Stimulated activated CD8-positive, alpha-beta memory T cell treated with anti-CD3 and anti-CD28 coated beads, Interleukin-12 subunit alpha, Interleukin-12 subunit beta, amount 100 ng/mL, for 4 hours (primary cell): ENCODE data around the gene PDGFD.

ENCODE experiments used
- DNase-seq: peaks from one replicate; pipeline ENCODE4 v3.0.0-alpha.2; 2020; ENCODE audit warnings: low read depth

PDGFD gene

DNA sequence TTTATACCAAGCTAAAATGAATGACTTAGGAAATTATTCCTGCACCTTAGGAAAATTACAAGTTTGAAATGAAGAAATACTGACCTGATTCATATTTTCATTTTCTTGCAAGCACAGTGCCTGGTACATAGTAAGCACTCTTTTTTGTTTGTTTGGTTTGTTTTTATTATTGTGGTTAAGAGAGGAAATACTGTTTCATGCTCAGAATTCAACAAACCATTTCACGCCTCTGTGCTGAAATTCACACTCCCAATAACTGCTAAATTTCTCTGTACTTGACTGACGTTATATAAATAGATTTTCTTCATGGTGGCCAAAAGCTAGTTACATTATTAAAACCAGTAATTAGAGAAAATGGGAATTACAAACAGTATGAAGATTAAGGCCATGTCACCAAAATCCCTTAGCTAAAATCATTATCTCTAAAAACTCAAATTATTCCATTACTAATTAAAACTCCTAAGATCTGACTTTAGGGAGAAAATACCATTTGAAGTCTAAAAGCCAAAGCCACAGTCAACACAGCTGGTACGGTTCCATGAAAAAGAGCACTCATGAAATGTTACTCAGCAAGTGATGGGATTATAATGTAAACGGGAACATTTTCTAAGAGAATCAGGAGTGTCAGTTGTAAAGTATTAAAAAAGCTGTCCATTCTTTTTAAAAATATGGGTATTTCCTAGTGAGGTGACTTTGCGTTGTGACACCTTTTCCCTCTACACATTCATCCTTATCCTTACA, 205.3 kb downstream of the PDGFD start:
- no peak for DNase-seq

DNA sequence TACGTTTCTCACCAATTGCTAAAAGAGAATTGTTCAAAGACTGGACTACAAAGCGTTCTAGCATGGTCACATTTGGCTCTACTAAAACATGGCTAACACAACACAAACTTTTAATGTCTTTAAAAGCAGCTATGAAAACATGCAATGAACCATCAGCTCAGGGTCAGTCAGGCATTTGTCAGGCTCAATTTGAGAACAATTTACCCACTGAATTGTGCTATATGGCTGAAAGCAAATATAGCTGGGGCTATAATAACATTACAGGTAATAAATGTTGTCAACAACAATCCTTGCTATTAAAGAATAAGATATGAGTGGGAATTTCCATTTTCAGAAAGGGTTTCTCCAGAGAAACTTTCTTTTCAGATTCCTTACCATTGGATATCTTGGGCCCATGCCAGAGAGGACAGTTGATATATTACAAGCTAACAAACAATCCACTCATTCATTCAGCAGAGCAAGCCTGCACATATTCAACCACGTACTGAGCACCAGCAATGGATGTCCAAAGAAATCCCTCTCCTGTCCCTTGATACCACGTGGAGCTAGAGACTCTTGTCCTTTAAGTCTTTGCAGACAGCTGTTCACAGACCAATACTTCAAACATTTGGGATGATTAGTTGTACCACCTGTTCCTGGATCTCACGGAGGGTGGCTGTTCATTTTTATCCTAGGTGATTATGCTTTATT, 210.0 kb downstream of the PDGFD start:
- DNase-seq: no peak

DNA sequence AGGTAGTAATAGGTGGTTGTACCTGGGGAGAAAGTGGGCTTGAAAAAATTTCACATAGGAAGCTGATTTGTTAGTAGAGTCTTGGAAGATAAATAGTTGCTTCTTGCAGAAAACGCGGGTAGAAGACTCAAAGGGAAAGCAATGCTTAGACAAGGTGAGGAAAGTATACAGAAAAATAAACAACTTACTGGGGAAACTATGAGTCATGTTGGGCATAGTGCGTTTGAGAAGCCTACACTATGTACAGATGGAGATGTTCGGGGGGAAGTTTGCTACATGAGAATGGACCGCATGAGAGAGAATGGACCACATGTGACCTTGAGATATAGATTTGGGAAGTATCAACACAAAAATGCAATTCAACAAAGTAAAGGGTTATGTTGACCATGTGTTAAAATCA, 214.2 kb downstream of the PDGFD start:
- DNase-seq: no peak

DNA sequence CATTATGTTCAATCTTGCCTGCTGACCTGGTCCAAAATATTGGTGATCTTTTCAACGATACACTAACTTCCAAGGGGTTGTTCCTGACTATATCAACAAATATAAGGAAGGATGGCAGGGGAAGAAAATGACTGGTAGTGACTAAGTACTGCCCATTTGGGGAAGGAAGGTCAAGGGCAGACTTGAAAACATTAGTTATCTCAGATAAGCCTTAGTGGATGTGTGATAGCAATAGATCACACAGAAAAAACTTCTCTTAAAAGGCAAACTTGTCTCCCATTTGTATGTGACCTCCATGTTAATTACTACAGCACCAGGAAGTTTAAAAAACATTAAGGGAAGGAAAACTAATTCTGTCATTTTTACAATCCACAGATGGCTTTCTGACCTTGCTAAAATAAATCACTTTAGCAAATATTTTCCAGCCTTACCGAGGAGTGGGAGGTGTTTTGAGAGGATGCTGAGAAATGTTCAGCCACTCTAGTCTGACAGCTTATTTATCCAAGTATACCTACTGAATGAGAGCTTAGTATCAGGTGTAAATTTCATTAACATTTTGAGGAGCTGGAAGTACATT, 215.7 kb downstream of the PDGFD start:
- DNase-seq: no peak

DNA sequence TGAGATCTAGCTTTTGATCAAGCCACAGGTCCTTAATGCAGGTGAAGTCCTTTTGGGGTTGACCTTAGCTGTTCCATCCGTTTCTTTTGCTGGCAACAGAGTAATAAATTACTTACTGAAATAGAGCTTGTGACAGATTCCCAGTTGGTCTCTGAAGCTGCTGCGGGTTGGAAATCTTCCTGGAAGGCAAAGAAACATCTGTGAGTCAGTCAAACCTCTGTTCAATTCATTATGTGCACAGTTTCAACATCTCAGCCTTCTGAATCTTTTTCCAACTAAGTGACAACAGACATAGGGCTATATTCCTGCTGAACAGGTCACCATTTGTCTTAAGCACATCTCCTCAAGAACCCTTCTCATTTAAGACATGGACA, 216.4 kb downstream of the PDGFD start:
- no peak for DNase-seq

DNA sequence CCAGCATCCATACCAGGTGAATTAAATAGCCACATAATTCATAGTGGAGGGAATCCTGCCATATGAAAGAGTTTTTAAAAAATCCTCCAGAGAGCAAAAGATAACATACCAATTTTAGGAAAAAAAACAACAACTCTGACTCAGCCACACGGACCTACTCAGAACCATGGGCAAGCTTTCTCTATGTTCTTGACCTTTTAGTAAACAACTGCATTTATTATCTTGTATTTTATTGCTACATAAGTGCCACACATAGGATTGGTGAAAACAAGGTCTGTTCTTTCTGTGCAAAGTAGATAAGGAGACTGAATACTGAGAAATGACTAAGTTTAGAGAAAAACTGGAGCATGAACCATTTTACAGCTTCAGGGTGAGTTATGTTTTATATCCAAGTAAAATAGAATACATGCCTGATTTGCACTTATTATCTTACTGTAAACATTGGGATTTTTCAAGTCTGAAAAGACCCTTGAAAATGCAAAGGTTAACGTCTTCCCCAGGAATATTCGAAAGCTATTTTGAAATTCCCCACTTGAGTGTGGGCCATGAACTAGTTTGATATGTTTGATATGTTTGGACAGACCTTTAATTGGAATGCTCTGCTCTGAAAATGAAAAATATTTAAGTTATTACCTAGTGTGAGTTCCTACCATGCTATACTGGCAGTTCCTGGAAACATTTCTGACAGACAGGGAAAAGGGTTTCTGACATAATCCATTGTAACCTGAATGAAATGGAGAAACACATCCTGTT, 217.0 kb downstream of the PDGFD start:
- DNase-seq: no peak

DNA sequence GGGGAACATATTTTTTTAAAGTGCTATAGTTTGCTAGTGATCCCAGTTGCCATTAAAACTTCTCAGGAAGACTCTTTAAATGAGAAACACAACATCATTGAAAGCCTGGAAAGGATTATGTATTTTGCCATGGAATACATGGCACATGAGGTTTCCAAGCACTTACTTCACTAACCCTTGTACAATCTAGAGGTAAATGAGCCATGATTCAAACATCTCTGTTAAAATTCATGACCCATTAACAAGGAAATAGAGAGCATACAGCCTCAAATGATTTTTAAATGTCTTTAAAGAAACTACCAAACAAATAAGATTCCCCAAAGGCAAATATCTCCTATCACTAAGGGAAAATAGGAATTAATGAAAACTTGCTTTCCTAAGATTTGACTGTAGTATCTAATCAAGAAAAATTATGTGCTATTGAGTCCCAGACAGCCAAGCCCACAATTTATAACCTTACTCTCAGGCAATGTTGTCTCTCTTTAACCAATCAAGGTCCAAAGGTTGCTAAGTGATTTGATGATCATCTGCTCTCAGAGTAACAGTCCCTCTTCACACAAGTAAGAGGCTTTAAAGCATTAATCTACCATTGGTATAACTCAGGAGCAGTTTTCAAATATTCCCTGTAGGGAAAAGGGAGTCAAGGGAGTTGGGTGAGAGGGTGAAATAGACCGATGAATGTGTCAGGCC, 219.6 kb downstream of the PDGFD start:
- DNase-seq: no peak

DNA sequence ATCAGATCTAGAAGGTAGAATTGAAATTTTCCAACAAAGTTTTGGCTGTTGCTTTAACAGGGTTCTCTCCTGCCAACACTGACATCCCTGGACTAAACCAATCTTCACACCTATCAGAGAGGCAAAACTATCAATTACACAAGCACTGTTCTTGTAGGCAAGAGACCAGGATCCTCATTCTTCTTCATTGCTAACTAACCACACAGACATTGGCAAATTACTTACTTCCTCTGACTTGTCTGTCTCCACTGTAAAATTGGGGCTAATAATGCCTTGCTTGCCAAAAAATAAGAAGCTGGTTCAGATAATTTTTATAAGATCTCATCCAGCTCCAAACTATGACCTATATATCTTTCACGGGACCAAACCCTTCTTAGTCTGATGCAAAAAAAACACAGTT, 221.3 kb downstream of the PDGFD start:
- DNase-seq: no peak

DNA sequence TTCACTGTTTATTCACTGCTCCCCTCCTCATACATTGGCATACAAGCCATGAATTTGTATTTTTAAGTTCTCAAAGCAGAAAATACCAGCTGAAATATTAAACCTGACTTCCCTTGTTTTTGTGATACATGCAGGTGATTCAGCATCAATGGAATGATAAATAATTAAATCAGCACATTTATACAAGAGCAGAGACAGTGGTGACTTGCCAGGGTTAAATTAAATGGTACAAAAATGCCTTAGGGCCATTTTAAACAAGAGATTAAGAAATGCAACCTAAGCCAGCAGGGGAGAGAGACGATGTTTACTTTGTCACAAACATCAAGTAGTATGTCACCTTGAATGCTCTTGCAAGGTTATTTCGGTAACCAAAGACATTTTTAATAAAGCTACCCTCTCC, 223.4 kb downstream of the PDGFD start:
- DNase-seq: no peak

DNA sequence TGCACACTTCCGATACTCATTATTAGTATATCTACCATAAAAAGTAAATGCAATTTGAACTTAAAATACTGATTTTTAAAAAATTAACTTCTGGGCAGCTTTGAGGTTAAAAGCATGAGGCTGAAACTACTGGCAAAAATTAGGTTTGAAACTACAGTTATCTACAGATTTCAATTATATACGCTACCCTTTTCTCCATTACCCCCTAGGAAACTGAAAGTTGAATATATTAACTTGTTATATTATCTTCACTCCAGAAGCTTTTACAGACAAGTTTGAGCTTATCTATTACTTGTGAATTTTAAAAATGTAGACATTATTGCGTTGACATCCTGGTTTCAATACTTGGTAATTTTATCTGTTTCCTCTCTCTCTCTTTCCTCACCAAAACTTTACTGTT, 224.3 kb downstream of the PDGFD start:
- DNase-seq: no peak

DNA sequence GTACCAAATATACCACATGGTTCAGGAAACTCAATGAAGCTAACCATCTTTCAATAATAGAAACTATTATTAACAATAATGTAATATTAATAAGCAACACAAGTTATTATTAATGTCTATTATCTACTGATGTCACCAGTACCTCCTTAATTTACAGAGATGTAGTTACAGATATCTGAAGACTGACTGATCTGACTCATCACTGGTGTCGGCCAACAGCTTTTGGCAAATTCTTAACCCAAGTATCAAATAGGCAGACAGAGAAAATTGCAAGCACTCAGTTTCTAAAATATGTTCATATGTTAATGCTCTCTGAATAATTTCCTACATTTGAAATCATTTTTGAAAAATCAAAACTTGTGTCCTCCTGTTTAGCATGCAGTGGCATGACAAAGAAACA, 227.9 kb downstream of the PDGFD start:
- no peak for DNase-seq

DNA sequence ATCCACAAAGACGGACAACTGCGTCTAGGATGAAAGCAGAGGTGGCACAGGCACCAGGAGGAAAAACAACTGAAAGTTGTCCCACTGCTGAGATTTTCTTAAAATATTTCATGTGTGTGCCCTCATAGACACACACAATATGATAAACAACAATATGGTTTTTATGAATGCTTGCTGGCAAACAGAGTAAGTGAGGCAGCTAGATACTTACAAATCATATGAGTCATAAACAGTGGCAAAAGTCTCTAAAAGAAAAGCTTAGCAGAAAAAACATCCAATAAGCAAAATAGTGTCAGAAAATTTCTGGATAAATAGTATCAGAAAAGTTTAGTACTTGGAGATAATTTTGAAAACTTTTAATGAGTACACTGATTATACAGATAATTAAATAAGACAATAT, 228.7 kb downstream of the PDGFD start:
- DNase-seq: no peak

DNA sequence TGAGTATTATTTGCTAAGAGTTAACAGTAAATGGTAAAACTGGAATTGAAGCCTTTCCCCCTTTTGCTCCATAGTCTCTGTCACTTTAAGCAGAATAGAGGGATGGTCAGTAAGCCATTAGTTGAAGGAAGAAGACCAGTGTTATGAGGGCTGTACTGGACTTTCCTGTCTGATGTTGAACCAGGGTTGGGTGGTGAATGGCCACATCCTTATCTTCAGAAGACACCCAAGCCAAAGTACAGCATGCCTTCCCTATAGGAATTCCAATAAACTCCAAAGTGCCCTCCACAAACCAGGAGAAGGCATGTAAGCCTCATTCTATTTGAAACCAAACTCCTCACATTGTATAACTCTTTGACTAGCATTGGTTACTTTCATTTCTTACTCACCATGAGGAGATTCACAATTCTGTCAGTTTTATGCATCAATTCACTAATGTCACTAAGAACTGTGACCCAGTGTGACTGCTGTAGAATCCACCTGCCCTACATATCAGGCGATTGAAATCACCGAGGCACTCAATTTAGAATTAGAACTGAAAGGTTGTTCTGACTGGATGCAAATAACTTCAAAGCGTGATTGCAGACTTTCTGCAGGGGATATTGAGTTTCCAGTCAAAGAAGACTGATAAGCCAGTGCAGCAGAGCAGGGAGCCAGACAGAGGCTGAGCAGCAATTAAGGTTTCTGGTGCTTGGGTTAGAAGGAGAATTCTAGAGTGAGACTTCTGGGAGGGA, 234.6 kb downstream of the PDGFD start:
- no peak for DNase-seq

DNA sequence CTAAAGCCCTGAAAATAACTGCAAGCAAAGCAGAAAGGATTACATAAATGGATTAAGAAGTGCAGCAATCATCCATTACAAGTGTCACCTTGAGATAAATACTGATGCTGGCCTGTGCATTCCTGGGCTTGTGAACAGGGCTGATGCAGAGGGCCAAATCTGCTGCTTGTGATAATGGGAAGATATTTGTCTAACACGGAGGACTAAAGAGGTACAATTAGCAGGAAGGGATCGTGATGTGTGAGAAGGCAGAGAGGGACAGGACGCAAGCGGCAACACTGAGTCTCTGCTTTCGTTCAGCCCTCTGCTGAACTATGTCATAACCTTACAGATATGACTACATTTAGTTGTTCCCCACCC, 235.2 kb downstream of the PDGFD start:
- DNase-seq: no peak

DNA sequence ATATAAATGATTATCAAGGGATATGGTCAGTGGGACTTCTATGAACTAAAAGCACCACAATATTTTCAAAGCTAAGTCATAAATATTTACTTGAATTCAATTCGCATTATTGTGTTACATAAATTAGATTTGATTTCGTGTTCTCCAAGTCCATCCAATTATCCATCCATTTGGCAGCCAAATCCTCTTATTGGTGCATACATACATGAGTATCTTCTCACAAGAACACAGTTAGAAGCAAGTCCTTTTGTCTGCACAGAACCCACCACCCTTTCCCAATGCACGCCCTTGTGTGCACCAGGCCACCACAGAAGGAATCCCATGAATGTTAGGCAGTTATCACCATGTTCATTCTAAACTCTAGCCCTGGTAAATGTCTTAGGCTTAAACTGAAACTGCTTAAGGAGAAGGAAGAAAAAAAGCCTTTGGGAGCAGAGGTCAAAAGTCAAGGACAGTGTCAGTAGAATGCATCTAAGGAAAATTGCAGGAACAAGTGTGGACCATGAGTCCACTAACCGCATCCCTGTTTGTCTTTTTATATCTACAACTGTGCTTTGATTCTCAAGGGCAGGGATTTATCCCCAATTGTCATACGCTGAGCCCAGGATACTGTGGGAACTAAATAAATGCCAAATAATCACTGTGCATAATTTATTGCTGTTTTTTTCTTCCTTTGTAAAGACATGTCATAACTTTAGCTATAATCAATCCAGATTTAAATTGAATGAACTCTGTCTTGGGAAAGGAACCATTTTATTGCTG, 235.7 kb downstream of the PDGFD start:
- DNase-seq: no peak

DNA sequence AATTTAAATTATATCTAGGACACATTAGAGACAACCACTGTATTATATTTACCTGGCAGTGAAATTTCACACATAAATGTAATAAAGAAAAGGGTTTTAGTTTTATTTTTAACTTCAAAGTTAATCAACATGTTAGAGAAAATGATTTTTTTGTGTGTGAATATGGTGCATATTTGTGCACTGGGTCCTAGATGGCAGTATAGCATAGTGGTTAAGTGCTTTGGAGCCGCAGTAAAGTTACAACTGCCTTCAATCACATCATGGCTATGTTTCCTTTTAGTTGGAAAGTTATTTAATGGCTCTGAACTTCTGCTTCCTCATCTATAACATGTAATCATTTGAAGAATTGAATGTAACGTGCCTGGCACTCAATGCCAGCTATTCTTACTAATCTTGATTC, 236.4 kb downstream of the PDGFD start:
- DNase-seq: no peak

DNA sequence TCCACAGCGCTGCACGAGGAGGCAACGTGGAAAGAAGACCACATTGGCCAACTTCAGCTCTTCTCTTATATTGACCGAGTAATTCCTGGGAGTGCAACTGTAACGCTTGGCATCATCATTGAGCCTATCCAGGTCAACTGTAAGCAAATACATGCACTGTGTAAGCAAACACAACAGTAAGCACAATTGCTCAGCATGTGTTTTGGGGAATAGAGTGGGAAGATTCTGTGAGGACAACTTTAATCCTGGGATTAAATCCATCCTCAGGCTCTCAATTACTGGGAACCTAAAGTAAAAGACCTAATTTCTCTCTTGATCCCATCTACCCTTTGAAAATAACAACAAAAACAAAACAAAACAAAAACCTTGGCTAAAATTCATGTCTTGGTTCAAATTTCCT, 237.0 kb downstream of the PDGFD start:
- DNase-seq: no peak

DNA sequence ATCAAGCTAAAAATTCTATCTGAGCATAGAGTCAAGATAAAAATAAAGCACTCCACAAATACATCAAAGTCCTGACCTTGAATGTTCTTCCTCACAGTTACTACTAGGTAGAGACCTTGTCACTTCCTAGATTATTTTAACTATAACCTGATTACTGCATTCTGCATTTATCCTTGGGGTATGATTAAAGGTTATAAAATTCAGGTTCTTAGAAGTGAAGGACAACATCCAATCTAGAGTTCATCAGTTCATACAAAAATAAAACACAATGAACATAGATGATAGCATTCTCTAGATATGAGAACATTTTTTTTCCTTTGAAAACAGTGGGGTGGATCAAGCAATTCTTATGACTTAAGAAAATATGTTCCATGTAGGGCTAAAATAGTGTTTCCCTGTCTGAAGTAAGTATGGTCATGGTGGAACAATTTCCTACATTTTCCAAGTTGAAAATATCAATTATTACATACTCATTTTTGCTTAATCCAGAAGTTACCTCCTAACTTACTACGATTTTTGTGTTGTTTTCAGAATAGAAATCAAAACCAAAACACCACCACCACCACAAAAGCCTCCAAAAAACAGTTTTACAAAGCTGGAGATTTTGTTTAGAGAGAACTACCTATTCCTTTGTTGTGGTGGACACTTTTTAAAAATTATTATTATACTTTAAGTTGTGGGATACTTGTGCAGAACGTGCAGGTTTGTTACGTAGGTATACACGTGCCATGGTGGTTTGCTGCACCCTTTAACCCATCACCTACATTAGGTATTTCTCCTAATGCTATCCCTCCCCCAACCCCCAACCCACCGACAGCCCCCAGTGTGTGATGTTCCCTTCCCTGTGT, 239.6 kb downstream of the PDGFD start:
- no peak for DNase-seq

DNA sequence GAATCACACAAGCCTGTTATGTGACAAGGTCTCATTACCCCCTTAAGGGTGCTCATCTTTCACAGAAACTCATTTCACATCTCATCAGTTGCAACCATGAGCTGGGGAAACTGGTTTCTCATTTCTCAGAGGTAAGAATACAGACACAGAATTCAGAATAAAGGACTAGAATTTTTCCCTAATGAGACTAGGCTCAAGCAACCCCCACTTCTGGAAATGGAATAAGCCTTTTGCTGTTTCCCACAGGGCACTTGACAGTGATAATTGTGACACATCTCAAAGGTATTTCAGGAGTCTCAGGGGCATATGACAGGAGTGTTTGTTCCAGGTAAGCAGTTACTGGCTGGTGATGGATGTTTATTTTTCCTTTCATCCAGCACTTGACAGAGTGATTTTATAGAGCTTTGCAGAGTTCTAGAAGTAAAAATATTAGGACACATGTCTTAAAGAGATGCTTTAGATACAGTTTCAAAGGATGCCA, 240.5 kb downstream of the PDGFD start:
- DNase-seq: no peak

DNA sequence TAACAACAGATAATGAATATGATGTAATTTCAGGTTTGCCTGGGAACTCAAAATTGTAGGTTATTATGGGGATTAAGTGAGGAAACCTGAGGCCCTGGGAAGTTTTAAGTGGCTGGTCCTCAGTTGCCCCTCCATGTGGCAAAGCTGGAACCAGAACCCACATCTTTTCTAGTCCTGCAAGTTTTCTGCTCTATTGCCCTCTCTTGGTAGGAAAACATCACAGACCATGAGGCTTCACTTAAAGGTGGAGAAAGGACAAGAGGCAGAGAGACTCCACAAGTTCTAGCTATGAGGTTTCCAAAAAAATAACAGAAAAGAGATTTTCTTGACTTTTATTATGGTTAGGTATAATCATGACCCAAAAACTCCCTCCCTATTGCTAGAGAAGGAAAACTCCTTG, 243.0 kb downstream of the PDGFD start:
- DNase-seq: no peak
